Measurements from ENCODE around the gene UBE2J2.

- TF ChIP-seq HDAC2 (IDR thresholded peaks at IDR 0.05) (no peak), CTCF (IDR thresholded peaks at IDR 0.05) (no peak), RAD21 (conservative IDR thresholded peaks at IDR 0.05 in 1 of 2, IDR thresholded peaks at IDR 0.05 in 1 of 2) (no peak), MAZ (IDR thresholded peaks at IDR 0.05; ENCODE audit: borderline replicate concordance, low read depth, low read length) (no peak), PHF8 (IDR thresholded peaks at IDR 0.05; ENCODE audit: borderline replicate concordance, low read depth) (no peak), RCOR1 (IDR thresholded peaks at IDR 0.05; ENCODE audit: low read depth, low read length) (no peak)
Observed at GRCh38 chr1:1311107-1312104, 37.8 kb upstream of the UBE2J2 start.
